MM.1S (cell line): ENCODE results near the gene ACYP2.

ENCODE experiments used
- DNase-seq: peaks from one replicate; pipeline ENCODE4 v3.0.0-alpha.2; 2015
- H2AFZ ChIP-seq: fragments of 300-600 bp; sonication (generic); 2 replicates; pipeline ENCODE4 v1.6.0; 2016; ENCODE audit warnings: antibody characterized with exemption, low read length
- H3F3A ChIP-seq: fragments of 300-600 bp; sonication (generic); 2 replicates; pipeline ENCODE4 v1.6.1; 2016; ENCODE audit warnings: mild to moderate bottlenecking, antibody characterized with exemption, low read length, moderate library complexity, mixed read lengths; ENCODE audit not compliant: insufficient read depth
- H3K27ac ChIP-seq: fragments of 300-600 bp; sonication (generic); 2 replicates; pipeline ENCODE4 v1.5.1; 2016; ENCODE audit warnings: mild to moderate bottlenecking, low read length
- H3K27me3 ChIP-seq: fragments of 300-600 bp; sonication (generic); replicated peaks from 2 replicates; pipeline ENCODE4 v1.6.0; 2016; ENCODE audit warnings: low read length; ENCODE audit not compliant: insufficient read depth
- H3K36me3 ChIP-seq: fragments of 300-600 bp; sonication (generic); replicated peaks from 2 replicates; pipeline ENCODE4 v1.6.1; 2016; ENCODE audit warnings: mild to moderate bottlenecking, low read length, mixed read lengths; ENCODE audit not compliant: insufficient read depth
- H3K4me1 ChIP-seq: fragments of 300-600 bp; sonication (generic); 2 replicates; pipeline ENCODE4 v1.6.1; 2016; ENCODE audit warnings: low read length, mixed read lengths
- H3K4me2 ChIP-seq: fragments of 300-600 bp; sonication (generic); 2 replicates; pipeline ENCODE4 v1.6.0; 2016; ENCODE audit warnings: low read depth, low read length
- H3K4me3 ChIP-seq: fragments of 300-600 bp; sonication (generic); 2 replicates; pipeline ENCODE4 v1.5.1; 2016; ENCODE audit warnings: low read length, mixed read lengths
- H3K79me2 ChIP-seq: fragments of 300-600 bp; sonication (generic); 2 replicates; pipeline ENCODE4 v1.6.1; 2016; ENCODE audit warnings: mixed run types, low read length, mixed read lengths
- H3K9ac ChIP-seq: fragments of 300-600 bp; sonication (generic); 2 replicates; pipeline ENCODE4 v1.6.1; 2016; ENCODE audit warnings: low read length, mixed read lengths
- H3K9me2 ChIP-seq: fragments of 300-600 bp; sonication (generic); replicated peaks from 2 replicates; pipeline ENCODE4 v1.6.1; 2016; ENCODE audit warnings: mild to moderate bottlenecking, low read length, mixed read lengths; ENCODE audit not compliant: insufficient read depth
- H3K9me3 ChIP-seq: fragments of 300-600 bp; sonication (generic); replicated peaks from 2 replicates; pipeline ENCODE4 v1.6.1; 2016; ENCODE audit warnings: mild to moderate bottlenecking, low read length, mixed read lengths; ENCODE audit not compliant: insufficient read depth
- H4K20me1 ChIP-seq: fragments of 300-600 bp; sonication (generic); 2 replicates; pipeline ENCODE4 v1.6.1; 2016; ENCODE audit warnings: mild to moderate bottlenecking, low read length, moderate library complexity, mixed read lengths; ENCODE audit not compliant: insufficient read depth
- EZH2 ChIP-seq: fragments of 300-600 bp; sonication (generic); optimal IDR thresholded peaks from 2 replicates; pipeline ENCODE3; 2017; ENCODE audit warnings: low read depth, mild to moderate bottlenecking, antibody characterized with exemption, low read length, mixed read lengths
- EZH2phosphoT487 ChIP-seq: fragments of 300-600 bp; sonication (generic); IDR thresholded peaks from 2 replicates; pipeline ENCODE4 v1.6.1; 2018; ENCODE audit warnings: antibody characterized with exemption, low read length
- TF ChIP-seq, protein P1 (sequence below): fragments of 300-600 bp; sonication (generic); IDR thresholded peaks from 2 replicates; pipeline ENCODE4 v1.5.1; 2016; ENCODE audit warnings: antibody characterized with exemption, low read length, mixed read lengths

ACYP2 gene

DNA sequence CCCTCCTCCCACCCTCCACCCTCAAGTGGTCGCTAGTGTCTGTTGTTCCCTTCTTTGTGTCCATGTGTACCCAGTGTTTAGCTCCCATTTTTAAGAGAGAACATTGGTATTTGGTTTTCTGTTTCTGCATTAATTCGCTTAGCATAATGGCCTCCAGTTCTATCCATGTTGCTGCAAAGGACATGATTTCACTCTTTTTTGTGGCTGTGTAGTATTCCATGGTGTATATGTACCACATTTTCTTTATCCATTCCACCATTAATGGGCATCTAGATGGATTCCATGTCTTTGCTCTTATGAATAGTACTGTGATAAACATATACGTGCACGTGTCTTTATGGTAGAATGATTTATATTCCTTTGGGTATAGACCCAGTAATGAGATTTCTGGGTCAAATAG, 97.7 kb downstream of the ACYP2 start:
- Histone ChIP-seq H3K9me3 (no peaks in the 10 kb centered on the region), H3K4me1 (no peaks in the 10 kb centered on the region), H3K4me3 (no peak overlapping the region), H3F3A (no peaks in the 10 kb centered on the region), H3K4me2 (no peak overlapping the region), H3K27ac (no peak overlapping the region), H3K9me2 (no peaks in the 10 kb centered on the region), H2AFZ (no peak overlapping the region), H4K20me1 (no peaks in the 10 kb centered on the region), H3K9ac (no peak overlapping the region), H3K27me3 (no peaks in the 10 kb centered on the region), H3K36me3 (no peaks in the 10 kb centered on the region), H3K79me2 (no peaks in the 10 kb centered on the region)
- no peak for DNase-seq
- TF ChIP-seq EZH2 (no peak), EZH2phosphoT487 (no peak)
- TF ChIP-seq, protein P1, sequence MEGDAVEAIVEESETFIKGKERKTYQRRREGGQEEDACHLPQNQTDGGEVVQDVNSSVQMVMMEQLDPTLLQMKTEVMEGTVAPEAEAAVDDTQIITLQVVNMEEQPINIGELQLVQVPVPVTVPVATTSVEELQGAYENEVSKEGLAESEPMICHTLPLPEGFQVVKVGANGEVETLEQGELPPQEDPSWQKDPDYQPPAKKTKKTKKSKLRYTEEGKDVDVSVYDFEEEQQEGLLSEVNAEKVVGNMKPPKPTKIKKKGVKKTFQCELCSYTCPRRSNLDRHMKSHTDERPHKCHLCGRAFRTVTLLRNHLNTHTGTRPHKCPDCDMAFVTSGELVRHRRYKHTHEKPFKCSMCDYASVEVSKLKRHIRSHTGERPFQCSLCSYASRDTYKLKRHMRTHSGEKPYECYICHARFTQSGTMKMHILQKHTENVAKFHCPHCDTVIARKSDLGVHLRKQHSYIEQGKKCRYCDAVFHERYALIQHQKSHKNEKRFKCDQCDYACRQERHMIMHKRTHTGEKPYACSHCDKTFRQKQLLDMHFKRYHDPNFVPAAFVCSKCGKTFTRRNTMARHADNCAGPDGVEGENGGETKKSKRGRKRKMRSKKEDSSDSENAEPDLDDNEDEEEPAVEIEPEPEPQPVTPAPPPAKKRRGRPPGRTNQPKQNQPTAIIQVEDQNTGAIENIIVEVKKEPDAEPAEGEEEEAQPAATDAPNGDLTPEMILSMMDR: no peak

DNA sequence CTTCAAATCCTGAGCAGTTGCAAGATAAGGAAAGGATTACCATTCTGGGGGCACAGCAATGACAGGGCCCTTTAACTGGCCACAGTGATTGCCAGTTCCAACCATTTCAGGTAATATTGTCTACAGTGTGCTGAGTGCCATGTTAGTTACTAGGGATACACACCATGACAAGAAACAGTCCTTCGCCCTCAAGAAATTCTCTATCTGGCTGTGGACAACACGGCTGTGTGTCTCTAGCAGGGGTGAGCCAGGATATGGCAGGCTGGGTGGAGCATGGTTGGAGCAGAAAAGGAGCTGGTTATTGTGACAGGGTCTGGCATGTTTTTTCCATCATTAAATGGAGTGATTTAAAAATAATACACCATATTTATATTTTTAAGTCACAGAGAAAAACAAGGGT, 109.6 kb downstream of the ACYP2 start:
- Histone ChIP-seq H3K36me3 (no peaks in the 10 kb centered on the region), H3K4me3 (no peak overlapping the region), H3K27ac (no peak overlapping the region), H3K27me3 (no peaks in the 10 kb centered on the region), H3K4me1 (no peaks in the 10 kb centered on the region), H4K20me1 (no peaks in the 10 kb centered on the region), H3K79me2 (no peaks in the 10 kb centered on the region), H3K9me2 (no peaks in the 10 kb centered on the region), H3K9ac (no peak overlapping the region), H2AFZ (no peak overlapping the region), H3K4me2 (no peak overlapping the region), H3K9me3 (no peaks in the 10 kb centered on the region), H3F3A (no peaks in the 10 kb centered on the region)
- TF ChIP-seq EZH2phosphoT487 (no peak), EZH2 (no peak)
- TF ChIP-seq, protein P1: no peak
- DNase-seq: no peak

DNA sequence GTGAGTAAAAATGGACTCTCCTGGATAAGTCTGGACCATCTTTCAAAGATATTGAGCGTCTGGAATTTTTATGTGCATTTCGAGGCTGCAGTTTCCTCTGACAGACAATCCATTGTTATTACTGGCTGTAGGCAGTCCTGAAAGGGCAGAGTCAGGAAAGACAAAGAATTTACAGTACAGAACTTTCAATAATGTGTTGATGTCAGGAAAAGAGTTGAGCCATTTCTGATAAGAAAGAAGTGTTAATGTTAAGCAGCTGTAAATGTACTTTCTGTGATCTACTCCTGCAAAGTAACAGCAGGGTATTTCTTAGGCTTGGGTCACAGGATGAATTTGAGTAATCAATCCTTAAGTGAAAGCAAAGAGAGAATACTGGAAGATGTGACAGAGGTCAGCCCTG, 110.8 kb downstream of the ACYP2 start:
- Histone ChIP-seq H3K4me2 (no peak overlapping the region), H3F3A (no peaks in the 10 kb centered on the region), H3K27ac (no peak overlapping the region), H3K36me3 (no peaks in the 10 kb centered on the region), H3K27me3 (no peaks in the 10 kb centered on the region), H3K9me3 (no peaks in the 10 kb centered on the region), H3K4me3 (no peak overlapping the region), H2AFZ (no peak overlapping the region), H3K4me1 (no peaks in the 10 kb centered on the region), H3K79me2 (no peaks in the 10 kb centered on the region), H3K9ac (no peak overlapping the region), H4K20me1 (no peaks in the 10 kb centered on the region), H3K9me2 (no peaks in the 10 kb centered on the region)
- TF ChIP-seq, protein P1: no peak
- TF ChIP-seq EZH2phosphoT487 (no peak), EZH2 (no peak)
- no peak for DNase-seq
